GM19455 (cell line): ENCODE measurements around the gene GPLD1.
"Not testable (repeated sequence)": the region's sequence is repeated elsewhere in the genome, so short reads cannot be mapped to it uniquely, and the experiment has no call there.

Experiments used
- ATAC-seq: cut with Tn5 transposase; IDR thresholded peaks from one replicate; pipeline ENCODE4 v1.9.1; 2021; ENCODE audit not compliant: unreplicated experiment

Gene GPLD1

DNA sequence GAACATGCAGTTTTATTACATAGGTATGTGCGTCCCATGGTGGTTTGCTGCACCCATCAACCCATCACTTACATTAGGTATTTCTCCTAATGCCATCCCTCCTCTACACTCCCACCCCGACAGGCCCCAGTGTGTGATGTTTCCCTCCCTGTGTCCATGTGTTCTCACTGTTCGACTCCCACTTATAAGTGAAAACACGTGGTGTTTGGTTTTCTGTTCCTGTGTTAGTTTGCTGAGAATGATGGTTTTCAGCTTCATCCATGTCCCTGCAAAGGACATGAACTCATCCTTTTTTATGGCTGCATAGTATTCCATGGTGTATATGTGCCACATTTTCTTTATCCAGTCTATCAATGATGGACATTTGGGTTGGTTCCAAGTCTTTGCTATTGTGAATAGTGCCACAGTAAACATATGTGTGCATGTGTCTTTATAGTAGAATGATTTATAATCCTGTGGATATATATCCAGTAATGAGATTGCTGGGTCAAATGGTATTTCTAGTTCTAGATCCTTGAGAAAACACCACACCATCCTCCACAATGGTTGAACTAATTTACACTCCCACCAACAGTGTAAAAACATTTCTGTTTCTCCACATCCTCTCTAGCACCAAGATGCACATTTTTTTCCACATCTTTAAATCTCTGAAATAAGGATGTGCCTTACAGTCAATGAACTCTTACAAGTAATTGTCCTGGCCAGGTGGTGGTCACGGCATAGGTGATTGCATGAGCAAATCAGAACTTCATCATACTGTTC is 104.8 kb downstream of the GPLD1 start:
- ATAC-seq = not testable (repeated sequence)

DNA sequence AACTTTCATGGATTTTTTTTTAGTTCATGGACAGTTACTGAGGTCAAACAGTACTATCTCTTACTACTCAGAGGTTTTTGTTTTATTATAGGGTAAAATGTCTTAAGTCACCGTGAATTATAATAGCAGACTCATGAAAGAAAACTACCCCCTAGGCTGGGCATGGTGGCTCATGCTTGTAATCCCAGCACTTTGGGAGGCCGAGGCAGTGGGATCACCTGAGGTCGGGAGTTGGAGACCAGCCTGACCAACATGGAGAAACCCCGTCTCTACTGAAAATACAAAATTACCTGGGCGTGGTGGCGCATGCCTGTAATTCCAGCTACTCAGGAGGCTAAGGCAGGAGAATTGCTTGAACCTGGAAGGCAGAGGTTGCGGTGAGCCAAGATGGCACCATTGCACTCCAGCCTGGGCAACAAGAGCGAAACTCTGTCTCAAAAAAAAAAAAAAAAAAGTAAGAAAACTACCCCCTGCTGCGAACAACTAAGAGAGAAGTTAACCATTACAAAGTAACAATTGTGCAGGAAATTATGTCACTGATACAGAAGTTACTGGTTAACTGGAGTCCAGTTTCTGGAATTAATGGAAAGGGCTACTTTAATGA is 106.4 kb downstream of the GPLD1 start:
- not testable (repeated sequence) for ATAC-seq

DNA sequence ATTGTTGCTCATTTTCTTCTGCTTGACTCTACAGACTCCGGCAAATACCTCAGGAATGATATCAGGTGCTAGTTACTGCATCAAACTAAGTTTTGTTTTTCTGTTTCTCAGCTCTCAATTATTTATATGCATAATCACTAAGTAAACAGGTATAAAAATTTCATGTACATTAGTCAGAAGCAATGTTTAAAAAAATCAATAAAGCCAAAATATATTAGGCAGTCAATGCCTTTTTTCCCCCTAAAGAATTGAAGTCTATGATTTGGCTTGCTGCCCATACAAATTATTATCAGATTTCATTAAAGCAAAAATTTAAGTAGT is 107.2 kb downstream of the GPLD1 start:
- ATAC-seq = no peak

DNA sequence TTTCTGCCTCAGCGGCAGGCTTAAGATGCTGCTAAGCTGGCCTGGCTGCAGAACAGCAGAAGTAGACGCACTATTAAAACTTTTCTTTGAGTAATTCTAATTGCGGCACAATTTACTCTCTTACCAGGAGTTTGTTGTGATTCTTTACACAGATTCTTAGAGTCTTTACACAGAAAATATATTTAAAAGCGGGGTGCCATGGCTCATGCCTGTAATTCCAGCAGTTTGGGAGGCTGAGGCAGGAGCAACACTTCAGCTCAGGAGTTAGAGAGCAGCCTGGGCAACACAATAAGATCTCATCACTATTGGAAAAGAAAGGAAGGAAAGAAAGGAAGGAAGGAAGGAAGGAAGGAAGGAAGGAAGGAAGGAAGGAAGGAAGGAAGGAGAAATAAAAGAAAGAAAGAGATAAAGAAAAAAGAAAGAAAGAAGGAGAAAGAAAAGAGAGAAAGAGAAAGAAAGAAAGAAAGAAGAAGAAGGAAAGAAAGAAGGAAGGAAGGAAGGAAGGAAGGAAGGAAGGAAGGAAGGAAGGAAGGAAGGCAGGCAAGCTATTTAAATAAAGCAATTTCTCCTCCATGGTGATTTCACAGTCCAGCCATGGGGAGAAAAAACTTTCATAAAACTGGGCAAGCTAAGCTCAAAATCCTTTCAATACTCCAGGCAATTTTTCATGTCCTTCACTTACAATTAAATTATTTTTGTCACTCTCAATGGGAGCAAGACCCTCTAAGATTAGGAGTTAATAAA is 107.7 kb downstream of the GPLD1 start:
- no peak for ATAC-seq

DNA sequence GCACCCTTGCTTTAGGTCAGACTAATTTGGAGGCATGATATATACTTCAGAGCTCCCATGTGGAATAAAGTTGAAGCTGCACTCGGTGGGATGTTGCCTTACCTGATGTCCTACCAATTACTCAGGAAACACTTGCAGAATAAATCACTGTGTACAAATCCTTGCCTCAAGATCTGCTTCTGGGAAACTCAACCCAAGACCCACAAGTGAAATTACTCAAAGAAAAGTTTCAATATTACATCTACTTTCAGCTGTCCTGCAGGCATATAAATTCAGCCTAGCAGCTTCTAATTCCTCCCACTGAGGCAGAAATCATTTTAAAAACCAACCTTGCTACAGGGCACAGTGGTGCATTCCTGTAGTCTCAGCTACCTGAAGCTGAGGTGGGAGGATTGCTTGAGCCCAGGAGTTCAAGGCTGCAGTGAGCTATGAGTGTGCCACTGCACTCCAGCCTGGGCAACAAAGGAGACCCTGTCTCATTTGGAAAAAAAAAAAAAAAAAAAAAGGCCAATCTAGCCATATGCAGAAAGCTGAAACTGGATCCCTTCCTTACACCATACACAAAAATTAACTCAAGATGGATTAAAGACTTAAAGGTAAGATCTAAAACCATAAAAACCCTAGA is 110.8 kb downstream of the GPLD1 start:
- ATAC-seq = no peak
